ENCODE results near the gene MLH3. TPM values are rescaled to one million over a fixed set of nuclear protein-coding genes. Genes with fewer than 3 reads are reported as not detected.

The MLH3 gene
- 10 to 100 TPM; 11.0 to 14.7 (median 11.7) TPM for total RNA-seq

DNA sequence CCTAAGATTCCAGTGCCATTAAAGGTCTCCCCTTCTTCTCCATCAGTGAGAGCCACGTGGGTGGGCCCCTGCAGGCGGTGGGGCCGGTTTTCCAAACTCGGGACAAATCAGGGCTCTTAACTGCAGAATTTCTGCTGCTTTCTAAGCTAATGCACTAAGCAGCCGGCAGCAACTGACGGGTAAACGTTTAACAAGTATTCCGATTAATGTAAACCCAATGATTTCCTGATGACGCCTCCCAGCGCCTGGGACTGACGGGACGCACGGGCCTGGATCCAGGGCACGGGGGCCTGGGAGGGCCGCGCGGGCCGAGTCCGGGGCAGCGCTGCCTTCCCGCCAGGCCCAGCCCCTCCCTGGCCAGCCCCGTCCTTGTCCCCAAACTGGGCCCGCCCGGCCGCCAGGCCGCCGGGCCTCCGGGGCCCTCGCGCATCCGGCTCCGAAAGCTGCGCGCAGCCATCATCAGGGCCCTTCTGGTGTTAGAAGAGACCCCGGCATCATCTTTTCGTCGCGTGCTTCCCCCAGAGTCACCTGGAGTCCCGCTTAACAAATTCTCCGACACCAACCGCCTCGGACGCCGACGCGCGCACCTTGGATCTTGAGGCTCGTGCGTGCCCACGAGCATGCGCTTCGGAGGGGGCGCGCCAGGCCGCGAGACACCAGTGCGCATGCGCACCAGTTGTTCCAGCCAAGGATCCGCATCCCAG lies at the start of gene MLH3:
TSS of gene MLH3 (minus strand) at position 616 of the 704 bp plus-strand sequence. CDS start 1,812 bp downstream, outside the sequence.
- H3K9me3 Mint-ChIP-seq: no peaks in the 10 kb centered on the region
- H3K4me1 Mint-ChIP-seq (ENCODE audit: low read depth): peaks cover 39% of the 10 kb centered on the region
- DNase-seq (peak; percentile 79), ATAC-seq (peak; percentile 80 to 84)
- H3K36me3 Mint-ChIP-seq (ENCODE audit: insufficient read depth): peaks cover 18% of the 10 kb centered on the region
- peak within 1 kb of the TSS; percentile 91 for H3K4me3 Mint-ChIP-seq
- no peaks in the 10 kb centered on the region for H3K27me3 Mint-ChIP-seq (ENCODE audit: low read depth)

DNA sequence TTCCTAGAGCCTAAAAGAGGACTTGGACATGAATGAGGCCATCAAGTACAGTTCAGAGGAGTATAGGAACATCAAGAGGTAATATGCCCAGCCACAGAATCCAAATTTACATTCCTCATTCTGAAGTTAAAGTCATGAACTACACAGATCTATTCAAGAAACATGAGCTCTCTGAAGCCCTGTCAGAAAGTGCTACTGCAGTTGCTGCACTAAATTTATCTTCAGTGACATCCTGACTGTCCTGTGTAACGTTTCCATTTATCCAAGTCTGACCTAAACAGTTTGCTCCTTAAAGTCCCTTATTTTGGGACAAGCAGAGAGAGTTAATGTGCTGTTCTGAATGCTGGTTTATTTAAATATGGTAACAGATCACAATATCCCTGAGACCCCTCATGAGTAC lies 47.4 kb upstream of the MLH3 start:
- H3K36me3 Mint-ChIP-seq (ENCODE audit: insufficient read depth): peaks cover 52% of the 10 kb centered on the region
- no peaks in the 10 kb centered on the region for H3K4me1 Mint-ChIP-seq (ENCODE audit: low read depth)
- no peaks in the 10 kb centered on the region for H3K27me3 Mint-ChIP-seq (ENCODE audit: low read depth)
- DNase-seq (no peak), ATAC-seq (no peak)
- no peak overlapping the region for H3K4me3 Mint-ChIP-seq
- H3K9me3 Mint-ChIP-seq: no peaks in the 10 kb centered on the region

DNA sequence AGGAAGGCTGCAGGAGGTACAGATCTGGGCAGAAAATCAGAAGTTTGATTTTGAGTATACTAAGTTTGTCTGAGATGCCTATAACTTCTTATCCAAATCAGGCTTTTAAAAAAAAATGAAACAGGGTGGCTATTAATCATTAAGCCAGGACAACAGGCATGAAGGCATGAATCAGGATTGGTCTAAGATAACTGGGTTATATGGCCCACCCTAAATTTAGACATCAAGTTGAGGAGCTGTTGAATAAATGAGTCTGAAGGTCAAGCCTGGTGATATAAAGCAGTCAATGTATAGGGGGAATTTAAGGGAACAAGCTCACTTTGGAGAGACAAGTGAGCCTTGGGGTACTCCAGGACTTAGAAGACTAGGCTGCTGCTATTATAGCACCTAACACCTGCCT lies 46.9 kb upstream of the MLH3 start:
- DNase-seq: no peak
- Mint-ChIP-seq H3K27me3 (ENCODE audit: low read depth) (no peaks in the 10 kb centered on the region), H3K36me3 (ENCODE audit: insufficient read depth) (peaks cover 51% of the 10 kb centered on the region), H3K4me3 (no peak overlapping the region), H3K9me3 (no peaks in the 10 kb centered on the region), H3K4me1 (ENCODE audit: low read depth) (no peaks in the 10 kb centered on the region)
- ATAC-seq: no peak

DNA sequence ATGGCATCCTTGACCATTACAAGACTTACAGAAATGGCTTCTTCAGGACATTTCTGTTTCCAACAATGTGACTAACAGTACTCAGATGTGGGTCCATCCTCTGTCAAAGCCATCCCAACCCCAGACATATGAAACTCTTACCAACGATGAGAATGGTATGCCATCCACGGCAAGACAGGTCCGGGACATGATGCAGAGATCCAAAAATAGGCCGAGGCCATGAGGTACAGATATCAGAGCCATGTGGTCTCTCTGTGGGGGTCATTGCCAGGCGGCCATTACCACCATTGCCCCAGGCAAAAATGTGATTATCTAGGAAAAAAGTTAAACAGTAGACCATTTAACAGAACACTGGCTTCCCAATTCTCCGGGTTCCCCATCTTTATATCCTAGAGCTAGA lies 45.7 kb upstream of the MLH3 start:
- DNase-seq (no peak), ATAC-seq (no peak)
- no peak overlapping the region for H3K4me3 Mint-ChIP-seq
- no peaks in the 10 kb centered on the region for H3K27me3 Mint-ChIP-seq (ENCODE audit: low read depth)
- H3K36me3 Mint-ChIP-seq (ENCODE audit: insufficient read depth): peaks cover 51% of the 10 kb centered on the region
- no peaks in the 10 kb centered on the region for H3K4me1 Mint-ChIP-seq (ENCODE audit: low read depth)
- H3K9me3 Mint-ChIP-seq: no peaks in the 10 kb centered on the region

DNA sequence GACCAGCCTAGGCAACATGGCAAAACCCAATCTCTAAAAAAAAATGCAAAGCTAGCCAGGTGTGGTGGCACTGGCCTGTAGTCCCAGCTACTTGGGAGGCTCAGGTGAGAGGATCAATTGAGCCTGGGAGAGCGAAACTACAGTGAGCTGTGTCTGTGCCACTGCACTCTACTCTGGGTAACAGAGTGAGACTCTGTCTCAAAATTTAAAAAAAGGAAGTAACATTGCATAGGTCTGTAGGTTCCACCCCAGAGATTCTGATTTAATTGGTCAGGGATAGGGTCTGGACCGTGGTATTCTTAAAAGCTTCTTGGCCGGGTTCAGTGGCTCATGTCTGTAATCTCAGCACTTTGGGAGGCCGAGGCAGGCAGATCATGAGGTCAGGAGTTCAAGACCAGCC lies 44.4 kb upstream of the MLH3 start:
- DNase-seq (no peak), ATAC-seq (no peak)
- peaks cover 52% of the 10 kb centered on the region for H3K36me3 Mint-ChIP-seq (ENCODE audit: insufficient read depth)
- no peaks in the 10 kb centered on the region for H3K4me1 Mint-ChIP-seq (ENCODE audit: low read depth)
- no peaks in the 10 kb centered on the region for H3K27me3 Mint-ChIP-seq (ENCODE audit: low read depth)
- no peaks in the 10 kb centered on the region for H3K9me3 Mint-ChIP-seq
- H3K4me3 Mint-ChIP-seq: no peak overlapping the region

DNA sequence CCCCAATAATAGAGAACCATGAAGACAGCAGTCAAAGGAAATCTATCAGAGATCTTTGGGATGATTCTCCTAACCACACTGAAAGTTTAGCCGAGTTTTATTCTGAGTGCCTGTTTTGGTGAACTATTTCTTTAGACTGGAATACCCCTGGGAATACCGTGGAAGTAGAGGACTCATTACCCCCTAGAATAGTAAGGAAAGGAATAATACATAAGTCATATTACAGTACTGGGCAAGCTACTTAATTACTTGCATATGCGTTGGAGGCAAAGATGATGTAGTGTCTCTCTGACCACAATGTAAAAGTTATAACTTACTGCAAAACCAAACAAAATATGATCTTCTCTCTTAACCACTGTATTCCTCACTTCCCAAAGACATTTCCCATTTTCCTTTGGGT lies 43.6 kb upstream of the MLH3 start:
- Mint-ChIP-seq H3K9me3 (no peaks in the 10 kb centered on the region), H3K27me3 (ENCODE audit: low read depth) (no peaks in the 10 kb centered on the region), H3K36me3 (ENCODE audit: insufficient read depth) (peaks cover 51% of the 10 kb centered on the region), H3K4me3 (no peak overlapping the region), H3K4me1 (ENCODE audit: low read depth) (no peaks in the 10 kb centered on the region)
- DNase-seq (no peak), ATAC-seq (no peak)

DNA sequence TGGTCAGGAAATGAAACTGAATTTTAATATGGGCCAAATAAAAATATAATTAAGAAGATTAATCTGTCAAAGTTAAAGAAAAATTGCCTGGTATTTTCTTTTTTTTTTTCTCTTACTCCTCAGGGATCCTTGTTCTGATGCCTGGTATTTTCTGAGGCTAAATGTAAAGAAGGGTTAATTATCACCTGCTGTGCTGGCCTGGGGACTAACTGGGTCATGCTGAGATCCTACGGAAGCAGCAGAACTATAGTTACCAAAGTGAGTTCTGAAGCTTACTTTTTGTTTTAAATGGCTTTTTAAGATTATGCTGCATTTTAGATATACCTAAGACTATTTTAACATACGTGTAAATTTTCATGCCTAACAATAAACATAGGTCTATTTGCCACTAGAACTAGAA lies 41.4 kb upstream of the MLH3 start:
- Mint-ChIP-seq H3K4me3 (no peak overlapping the region), H3K27me3 (ENCODE audit: low read depth) (no peaks in the 10 kb centered on the region), H3K4me1 (ENCODE audit: low read depth) (no peaks in the 10 kb centered on the region), H3K9me3 (no peaks in the 10 kb centered on the region), H3K36me3 (ENCODE audit: insufficient read depth) (peaks cover 33% of the 10 kb centered on the region)
- ATAC-seq (no peak), DNase-seq (no peak)

DNA sequence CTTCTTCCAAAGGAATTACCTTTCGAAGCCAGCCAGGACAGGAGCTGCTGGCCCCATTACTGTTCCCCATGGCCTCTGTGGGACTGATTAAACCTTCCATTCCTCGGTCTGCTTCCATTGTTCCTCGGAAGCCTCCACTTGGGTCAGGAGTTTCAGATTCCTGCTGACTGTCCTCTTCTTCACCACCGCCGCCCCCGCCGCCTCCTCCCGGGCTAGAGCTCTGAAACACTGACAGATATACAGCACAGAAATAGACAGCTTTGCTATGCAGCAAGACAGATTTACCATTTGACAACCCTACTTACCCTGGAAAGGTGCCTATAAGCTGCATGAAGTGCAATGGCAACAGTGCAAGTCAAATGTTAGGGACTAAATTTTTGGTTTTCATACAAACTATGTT lies 40.0 kb upstream of the MLH3 start:
- H3K36me3 Mint-ChIP-seq (ENCODE audit: insufficient read depth): peaks cover 31% of the 10 kb centered on the region
- no peaks in the 10 kb centered on the region for H3K9me3 Mint-ChIP-seq
- H3K27me3 Mint-ChIP-seq (ENCODE audit: low read depth): no peaks in the 10 kb centered on the region
- no peaks in the 10 kb centered on the region for H3K4me1 Mint-ChIP-seq (ENCODE audit: low read depth)
- DNase-seq (no peak), ATAC-seq (no peak)
- no peak overlapping the region for H3K4me3 Mint-ChIP-seq

DNA sequence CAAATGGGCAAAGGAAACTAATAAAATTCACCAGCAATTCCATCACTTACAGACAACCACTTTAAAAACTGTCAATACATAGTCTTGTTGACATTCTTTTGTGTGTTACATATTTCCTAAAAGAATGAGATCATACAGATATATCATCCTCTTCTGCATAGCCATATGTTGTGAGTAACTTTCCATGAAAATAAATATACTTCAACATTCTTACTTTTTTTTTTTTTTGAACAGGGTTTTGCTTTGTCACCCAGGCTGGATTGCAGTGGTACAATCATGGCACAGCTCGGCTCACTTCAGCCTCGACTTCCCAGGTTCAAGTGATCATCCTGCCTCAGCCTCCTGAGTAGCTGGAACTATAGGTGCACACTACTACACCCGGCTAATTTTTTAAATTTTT lies 39.1 kb upstream of the MLH3 start:
- Mint-ChIP-seq H3K27me3 (ENCODE audit: low read depth) (no peaks in the 10 kb centered on the region), H3K4me1 (ENCODE audit: low read depth) (no peaks in the 10 kb centered on the region), H3K36me3 (ENCODE audit: insufficient read depth) (peaks cover 36% of the 10 kb centered on the region), H3K9me3 (no peaks in the 10 kb centered on the region), H3K4me3 (no peak overlapping the region)
- ATAC-seq (no peak), DNase-seq (no peak)

DNA sequence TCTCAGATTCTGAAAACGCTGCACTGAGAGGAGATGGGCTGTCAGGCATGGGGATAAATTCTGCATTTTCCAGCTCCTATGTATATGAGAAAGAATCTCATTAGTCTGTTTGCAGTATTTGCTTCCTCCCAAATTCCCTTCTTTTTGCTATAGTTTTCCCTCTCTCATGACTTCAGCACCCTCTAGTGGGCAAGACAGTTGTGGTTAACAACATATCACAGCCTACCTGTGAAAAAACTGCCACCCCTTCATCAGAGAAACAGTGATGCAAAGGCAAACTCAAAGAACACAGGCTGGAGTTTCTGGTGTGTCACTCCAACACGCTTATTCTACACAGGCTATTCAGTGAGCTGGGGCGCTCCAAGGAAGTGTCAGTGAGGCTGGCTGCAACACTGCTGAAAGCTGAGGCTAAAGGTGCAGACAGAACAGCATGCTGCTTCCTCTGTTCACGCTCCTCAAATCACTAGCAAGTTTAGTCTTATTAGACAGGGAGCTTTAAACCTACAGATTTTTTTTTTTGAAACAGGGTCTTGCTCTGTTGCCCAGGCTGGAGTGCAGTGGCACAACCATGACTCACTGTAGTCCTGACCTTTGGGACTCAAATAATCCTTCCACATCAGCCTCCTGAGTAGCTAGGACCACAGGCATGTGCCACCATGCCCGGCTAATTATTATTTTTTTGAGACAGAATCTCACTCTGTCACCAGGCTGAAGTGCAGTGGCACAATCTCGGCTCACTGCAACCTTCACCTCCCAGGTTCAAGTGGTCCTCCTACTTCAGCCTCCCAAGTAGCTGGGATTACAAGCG lies 37.5 kb upstream of the MLH3 start:
- DNase-seq (peak; percentile 27), ATAC-seq (peak; percentile 58 to 62)
- peaks cover 34% of the 10 kb centered on the region for H3K36me3 Mint-ChIP-seq (ENCODE audit: insufficient read depth)
- no peaks in the 10 kb centered on the region for H3K4me1 Mint-ChIP-seq (ENCODE audit: low read depth)
- no peak overlapping the region for H3K4me3 Mint-ChIP-seq
- H3K27me3 Mint-ChIP-seq (ENCODE audit: low read depth): no peaks in the 10 kb centered on the region
- no peaks in the 10 kb centered on the region for H3K9me3 Mint-ChIP-seq

DNA sequence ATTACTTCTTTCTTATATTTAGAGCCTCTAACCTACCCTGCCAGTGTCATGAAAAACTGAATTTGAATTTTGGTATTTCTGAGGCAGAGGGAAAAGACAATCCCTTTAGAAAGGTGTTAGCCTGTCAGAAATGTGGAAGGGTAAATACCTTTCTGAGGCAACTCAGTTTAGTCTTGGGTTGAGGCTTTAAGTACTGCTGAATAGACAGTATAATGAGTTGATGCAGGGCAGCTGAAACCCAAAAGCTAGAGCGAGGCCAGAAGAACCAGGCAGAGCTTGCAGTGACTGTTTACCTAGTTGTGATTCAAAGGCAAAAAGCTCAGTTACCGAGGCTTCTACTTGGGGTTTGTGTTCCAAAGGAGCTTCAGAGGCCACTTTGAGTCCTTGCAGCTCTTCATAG lies 36.9 kb upstream of the MLH3 start:
- no peak for ATAC-seq
- DNase-seq: no peak
- H3K9me3 Mint-ChIP-seq: no peaks in the 10 kb centered on the region
- no peaks in the 10 kb centered on the region for H3K4me1 Mint-ChIP-seq (ENCODE audit: low read depth)
- H3K4me3 Mint-ChIP-seq: no peak overlapping the region
- H3K27me3 Mint-ChIP-seq (ENCODE audit: low read depth): no peaks in the 10 kb centered on the region
- H3K36me3 Mint-ChIP-seq (ENCODE audit: insufficient read depth): peaks cover 34% of the 10 kb centered on the region

DNA sequence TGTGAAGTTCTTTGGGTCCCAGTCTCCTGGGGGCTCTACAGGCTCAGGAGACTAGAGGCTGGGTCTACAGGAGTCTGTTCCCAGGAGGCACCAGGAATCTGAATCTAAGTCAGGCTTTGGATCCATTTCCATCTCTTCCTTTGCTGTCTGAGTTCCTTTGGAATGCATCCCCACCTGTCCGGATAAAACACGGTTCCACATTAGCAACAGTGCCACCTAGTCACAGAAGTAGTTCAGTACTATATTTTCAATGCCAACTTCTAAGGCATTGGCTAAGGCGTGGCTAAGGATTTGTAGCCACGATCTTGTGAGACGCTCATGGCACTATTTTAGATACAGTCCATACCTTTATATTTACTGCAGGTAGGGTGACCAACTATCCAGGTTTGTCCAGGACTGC lies 33.2 kb upstream of the MLH3 start:
- no peak overlapping the region for H3K4me3 Mint-ChIP-seq
- H3K36me3 Mint-ChIP-seq (ENCODE audit: insufficient read depth): peaks cover 32% of the 10 kb centered on the region
- no peaks in the 10 kb centered on the region for H3K27me3 Mint-ChIP-seq (ENCODE audit: low read depth)
- no peaks in the 10 kb centered on the region for H3K9me3 Mint-ChIP-seq
- ATAC-seq: no peak
- DNase-seq: no peak
- no peaks in the 10 kb centered on the region for H3K4me1 Mint-ChIP-seq (ENCODE audit: low read depth)

DNA sequence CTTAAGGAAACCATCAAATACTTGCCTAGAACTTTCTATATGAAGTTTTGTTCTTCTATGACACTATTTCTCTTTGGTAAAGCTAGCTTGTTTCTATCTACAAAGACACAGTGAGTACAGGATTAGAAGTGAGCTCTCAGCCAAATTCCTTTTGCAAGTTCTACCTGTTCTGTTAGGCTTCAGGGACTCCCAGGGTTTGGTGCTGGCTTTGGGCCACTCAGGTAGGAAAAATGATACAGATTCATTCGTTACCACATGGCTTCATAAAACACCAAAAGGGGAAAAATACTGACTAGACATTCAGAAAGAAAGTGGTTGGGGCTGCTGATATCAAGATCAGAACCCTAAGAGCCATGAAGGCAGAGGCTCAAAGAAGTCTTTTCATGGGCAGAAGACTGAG lies 32.0 kb upstream of the MLH3 start:
- no peak for ATAC-seq
- Mint-ChIP-seq H3K27me3 (ENCODE audit: low read depth) (no peaks in the 10 kb centered on the region), H3K4me1 (ENCODE audit: low read depth) (no peaks in the 10 kb centered on the region), H3K9me3 (no peaks in the 10 kb centered on the region), H3K4me3 (no peak overlapping the region), H3K36me3 (ENCODE audit: insufficient read depth) (peaks cover 32% of the 10 kb centered on the region)
- no peak for DNase-seq

DNA sequence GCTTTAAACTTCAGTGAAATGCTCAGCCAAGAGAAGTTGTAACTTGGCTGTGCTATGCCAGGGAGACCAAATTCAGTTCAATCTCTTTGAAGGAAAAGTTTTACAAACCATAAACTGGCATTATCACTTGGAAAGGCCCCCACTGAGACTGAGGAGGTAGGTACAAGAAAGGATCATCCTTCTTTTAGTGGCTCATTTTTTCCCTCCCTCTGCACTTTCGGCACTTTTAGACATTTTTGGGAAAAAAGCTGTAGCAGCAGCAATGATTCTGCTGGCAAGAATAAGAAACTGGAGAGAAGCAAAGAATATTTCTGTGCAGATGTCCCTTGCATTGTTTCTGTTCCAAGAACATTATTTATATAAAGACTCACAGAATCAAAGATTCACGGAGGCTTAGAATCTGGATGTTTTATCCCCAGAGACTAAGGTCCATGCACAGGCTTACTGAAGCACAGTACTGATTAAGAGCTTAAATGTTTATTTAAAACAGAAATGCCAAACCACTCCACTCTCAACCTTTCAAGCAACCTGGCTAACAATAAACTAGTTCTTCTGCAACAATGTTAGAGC lies 30.5 kb upstream of the MLH3 start:
- H3K4me1 Mint-ChIP-seq (ENCODE audit: low read depth): no peaks in the 10 kb centered on the region
- peaks cover 26% of the 10 kb centered on the region for H3K36me3 Mint-ChIP-seq (ENCODE audit: insufficient read depth)
- DNase-seq: no peak
- H3K4me3 Mint-ChIP-seq: no peak overlapping the region
- H3K9me3 Mint-ChIP-seq: no peaks in the 10 kb centered on the region
- ATAC-seq: no peak
- H3K27me3 Mint-ChIP-seq (ENCODE audit: low read depth): no peaks in the 10 kb centered on the region

DNA sequence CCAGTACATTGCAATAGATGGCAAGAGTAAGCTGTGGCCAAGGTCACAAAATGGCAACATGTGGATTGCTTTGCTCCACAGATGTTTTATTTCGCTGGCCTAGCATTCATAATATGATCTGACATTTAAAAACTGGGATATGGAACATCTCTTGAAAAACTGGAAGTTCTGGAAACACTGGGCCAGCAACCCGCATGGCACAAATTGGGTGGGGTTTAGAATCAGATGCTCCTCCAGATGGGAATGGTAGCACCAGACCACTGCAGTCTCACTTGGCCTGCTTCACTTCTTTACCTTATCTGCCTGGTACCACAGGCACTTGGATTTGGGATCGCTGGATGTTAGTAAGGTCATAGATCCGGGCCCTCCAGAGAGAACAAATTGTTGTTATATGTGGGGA lies 28.3 kb upstream of the MLH3 start:
- no peaks in the 10 kb centered on the region for H3K9me3 Mint-ChIP-seq
- no peaks in the 10 kb centered on the region for H3K27me3 Mint-ChIP-seq (ENCODE audit: low read depth)
- DNase-seq (no peak), ATAC-seq (no peak)
- H3K4me3 Mint-ChIP-seq: no peak overlapping the region
- H3K36me3 Mint-ChIP-seq (ENCODE audit: insufficient read depth): peaks cover 16% of the 10 kb centered on the region
- H3K4me1 Mint-ChIP-seq (ENCODE audit: low read depth): no peaks in the 10 kb centered on the region
